GM10266 (cell line): ENCODE results near the gene TRPC4AP.

Experiments
- DNase-seq: peaks from one replicate; pipeline ENCODE4 v3.0.0; 2012; ENCODE audit errors: extremely low spot score
- CTCF ChIP-seq: IDR thresholded peaks from 2 replicates; pipeline ENCODE4 v1.5.1; 2012; ENCODE audit warnings: mild to moderate bottlenecking, low read depth; ENCODE audit not compliant: control insufficient read depth, insufficient read depth; ENCODE audit errors: missing control alignments

The TRPC4AP gene

GRCh38 chr20:34974246-34974645, 118.4 kb downstream of the TRPC4AP start:
- TF ChIP-seq CTCF = no peak
- DNase-seq = no peak

- DNase-seq = no peak
- TF ChIP-seq CTCF = no peak
Observed at GRCh38 chr20:34971561-34972235, 120.9 kb downstream of the TRPC4AP start.

GRCh38 chr20:34970846-34971560, 121.6 kb downstream of the TRPC4AP start:
- no peak for DNase-seq
- TF ChIP-seq CTCF = no peak

GRCh38 chr20:34970193-34970840, 122.3 kb downstream of the TRPC4AP start:
- TF ChIP-seq CTCF = no peak
- no peak for DNase-seq

GRCh38 chr20:34968042-34968775, 124.4 kb downstream of the TRPC4AP start:
- no peak for TF ChIP-seq CTCF
- DNase-seq = no peak

- DNase-seq = no peak
- TF ChIP-seq CTCF = no peak
Observed at GRCh38 chr20:34967421-34967820, 125.2 kb downstream of the TRPC4AP start.

- DNase-seq = no peak
- TF ChIP-seq CTCF = no peak
Observed at GRCh38 chr20:34965051-34965450, 127.6 kb downstream of the TRPC4AP start.
